WTC11 (cell line): ENCODE data around the gene BEND6. TPM values are rescaled to one million over a fixed set of nuclear protein-coding genes. Genes with fewer than 3 reads are reported as not detected.

ENCODE experiments used
- ATAC-seq: fragments of 200-7000 bp; cut with Tn5 transposase; 2 replicates; pipeline ENCODE4 v1.10.0; 2021; ENCODE audit warnings: mild to moderate bottlenecking, moderate library complexity
- CTCF ChIA-PET: fragments of 300-600 bp; sonication (Branson Sonifier 250); formaldehyde crosslinking; loops from one replicate; lab custom pipeline; 2021; ENCODE audit warnings: antibody characterized with exemption; lab: Charles Lee
- POLR2A ChIA-PET: fragments of 350-600 bp; sonication (Branson Sonifier 250); formaldehyde crosslinking; loops from one replicate; lab custom pipeline; 2021; ENCODE audit warnings: antibody characterized with exemption; lab: Charles Lee
- DNase-seq: peaks from one replicate; pipeline ENCODE4 v3.0.0; 2021; ENCODE audit warnings: low spot score
- H3K27ac Mint-ChIP-seq: 2 replicates; pipeline ENCODE4 v1.8.0; 2021; ENCODE audit warnings: mixed read lengths
- H3K27me3 Mint-ChIP-seq: 2 replicates; pipeline ENCODE4 v1.8.0; 2021; ENCODE audit warnings: low read depth, mild to moderate bottlenecking, moderate library complexity, mixed read lengths
- H3K36me3 Mint-ChIP-seq: 2 replicates; pipeline ENCODE4 v1.8.0; 2021; ENCODE audit warnings: mixed read lengths
- H3K4me1 Mint-ChIP-seq: 2 replicates; pipeline ENCODE4 v1.8.0; 2022; ENCODE audit warnings: mixed read lengths
- H3K4me3 Mint-ChIP-seq: 2 replicates; pipeline ENCODE4 v1.8.0; 2021; ENCODE audit warnings: mild to moderate bottlenecking, moderate library complexity, mixed read lengths
- H3K9me3 Mint-ChIP-seq: 2 replicates; pipeline ENCODE4 v1.8.0; 2021; ENCODE audit warnings: mixed read lengths
- EMX1 ChIP-seq: fragments of 250-450 bp; sonication (Bioruptor Pico); IDR thresholded peaks from 2 replicates; pipeline ENCODE4 v1.8.0; 2021; ENCODE audit warnings: mild to moderate bottlenecking
- ESRRA ChIP-seq: sonication (generic); formaldehyde crosslinking; IDR thresholded peaks from 2 replicates; pipeline ENCODE4 v1.8.1; 2022; ENCODE audit warnings: mild to moderate bottlenecking, missing genetic modification reagents, borderline replicate concordance
- FOXP1 ChIP-seq: sonication (generic); formaldehyde crosslinking; IDR thresholded peaks from 2 replicates; pipeline ENCODE4 v1.8.0; 2022; ENCODE audit warnings: missing genetic modification reagents, mild to moderate bottlenecking, moderate library complexity, borderline replicate concordance
- GRHL2 ChIP-seq: fragments of 250-450 bp; sonication (Bioruptor Pico); IDR thresholded peaks from 2 replicates; pipeline ENCODE4 v1.8.0; 2022; ENCODE audit warnings: mild to moderate bottlenecking, moderate library complexity; ENCODE audit not compliant: insufficient replicate concordance, severe bottlenecking
- JUN ChIP-seq: sonication (generic); formaldehyde crosslinking; IDR thresholded peaks from 2 replicates; pipeline ENCODE4 v1.8.0; 2023; ENCODE audit warnings: mild to moderate bottlenecking, missing genetic modification reagents
- KAT7 ChIP-seq: sonication (generic); formaldehyde crosslinking; IDR thresholded peaks from 2 replicates; pipeline ENCODE4 v1.8.1; 2023; ENCODE audit warnings: missing genetic modification reagents, mild to moderate bottlenecking, borderline replicate concordance
- RELA ChIP-seq: sonication (generic); formaldehyde crosslinking; IDR thresholded peaks from 2 replicates; pipeline ENCODE4 v1.8.1; 2022; ENCODE audit warnings: missing genetic modification reagents, mild to moderate bottlenecking, borderline replicate concordance
- SMAD3 ChIP-seq: sonication (generic); formaldehyde crosslinking; IDR thresholded peaks from 2 replicates; pipeline ENCODE4 v1.8.0; 2022; ENCODE audit warnings: missing genetic modification reagents, mild to moderate bottlenecking, borderline replicate concordance
- ZNF121 ChIP-seq: sonication (generic); formaldehyde crosslinking; IDR thresholded peaks from 2 replicates; pipeline ENCODE4 v1.8.0; 2023; ENCODE audit warnings: missing genetic modification reagents
- ZNF263 ChIP-seq: sonication (generic); formaldehyde crosslinking; IDR thresholded peaks from 2 replicates; pipeline ENCODE4 v1.8.1; 2022; ENCODE audit warnings: low read depth, mild to moderate bottlenecking, moderate library complexity, missing genetic modification reagents
- ZNF317 ChIP-seq: sonication (generic); formaldehyde crosslinking; IDR thresholded peaks from 2 replicates; pipeline ENCODE4 v1.8.1; 2023; ENCODE audit warnings: low read depth, mild to moderate bottlenecking, moderate library complexity, missing genetic modification reagents, borderline replicate concordance
- ZNF671 ChIP-seq: fragments of 250-450 bp; sonication (Bioruptor Pico); IDR thresholded peaks from 2 replicates; pipeline ENCODE4 v1.8.0; 2021; ENCODE audit warnings: mild to moderate bottlenecking
- total RNA-seq: library from RNA; stranded (reverse); gene quantifications from 3 replicates; pipeline ENCODE4 v1.2.3, GENCODE V29; 2021
- TF ChIP-seq, protein P1 (sequence below): sonication (generic); formaldehyde crosslinking; conservative IDR thresholded peaks from 2 replicates; pipeline ENCODE4 v1.8.1; 2022; ENCODE audit warnings: mild to moderate bottlenecking, missing genetic modification reagents
- TF ChIP-seq, protein P2 (sequence below): fragments of 250-450 bp; sonication (Bioruptor Pico); conservative IDR thresholded peaks from 2 replicates; pipeline ENCODE4 v1.9.0; 2021; ENCODE audit warnings: mild to moderate bottlenecking
- TF ChIP-seq, protein P3 (sequence below): sonication (generic); formaldehyde crosslinking; IDR thresholded peaks from 2 replicates; pipeline ENCODE4 v1.8.0; 2023; ENCODE audit warnings: missing genetic modification reagents
- TF ChIP-seq, protein P4 (sequence below): sonication (generic); formaldehyde crosslinking; IDR thresholded peaks from 2 replicates; pipeline ENCODE4 v1.8.1; 2022; ENCODE audit warnings: missing genetic modification reagents, borderline replicate concordance
- TF ChIP-seq, protein P5 (sequence below): fragments of 250-450 bp; sonication (Bioruptor Pico); IDR thresholded peaks from 2 replicates; pipeline ENCODE4 v1.9.0; 2021; ENCODE audit warnings: mild to moderate bottlenecking
- TF ChIP-seq, protein P6 (sequence below): sonication (generic); formaldehyde crosslinking; IDR thresholded peaks from 2 replicates; pipeline ENCODE4 v1.8.0; 2022; ENCODE audit warnings: mild to moderate bottlenecking, missing genetic modification reagents
- TF ChIP-seq, protein P7 (sequence below): sonication (generic); formaldehyde crosslinking; IDR thresholded peaks from 2 replicates; pipeline ENCODE4 v1.8.0; 2022; ENCODE audit warnings: mild to moderate bottlenecking, missing genetic modification reagents

Gene BEND6
- total RNA-seq, 1 experiment from 2014 or later = 1.5 TPM

DNA sequence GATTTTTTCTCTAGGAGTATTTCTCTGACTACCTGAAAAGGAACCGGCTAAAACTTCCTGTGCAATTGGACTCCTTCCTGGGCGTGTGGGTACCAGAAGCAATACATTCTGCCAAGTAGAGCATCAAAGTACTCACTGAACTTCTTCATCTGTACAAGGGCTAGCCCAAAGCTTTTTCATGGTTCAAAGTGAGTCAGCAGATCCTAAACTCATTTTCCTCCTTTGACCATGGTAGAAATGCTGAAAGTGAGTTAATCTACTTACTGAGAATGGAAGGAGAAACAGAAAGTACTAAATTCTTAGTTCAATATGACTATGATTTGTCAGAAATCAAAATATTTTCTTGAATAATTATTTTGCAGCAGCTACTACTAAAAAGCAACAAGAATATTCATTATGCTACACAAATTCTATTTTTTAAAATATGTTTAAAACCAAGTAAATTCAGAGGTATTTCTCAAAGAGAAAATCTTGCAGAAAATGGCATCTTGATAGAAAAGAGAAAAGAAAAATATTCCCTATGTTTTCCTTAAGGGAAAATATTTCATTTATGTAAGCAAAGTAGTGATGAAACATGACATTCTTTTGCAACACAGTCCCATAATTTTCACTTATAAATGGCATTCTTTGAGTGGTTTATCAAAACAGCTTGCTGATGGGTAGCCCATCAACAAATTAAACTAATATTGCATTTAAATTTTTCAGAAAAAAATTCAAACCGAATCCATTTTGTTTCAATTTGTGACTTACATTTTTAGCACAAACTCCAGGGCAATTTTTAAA is 3.7 kb upstream of the BEND6 start (continued):
- TF ChIP-seq, protein P1, sequence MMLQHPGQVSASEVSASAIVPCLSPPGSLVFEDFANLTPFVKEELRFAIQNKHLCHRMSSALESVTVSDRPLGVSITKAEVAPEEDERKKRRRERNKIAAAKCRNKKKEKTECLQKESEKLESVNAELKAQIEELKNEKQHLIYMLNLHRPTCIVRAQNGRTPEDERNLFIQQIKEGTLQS (CRISPR knock-in tag) = no peak
- no peak for TF ChIP-seq RELA
- TF ChIP-seq FOXP1 (CRISPR knock-in tag) = no peak

DNA sequence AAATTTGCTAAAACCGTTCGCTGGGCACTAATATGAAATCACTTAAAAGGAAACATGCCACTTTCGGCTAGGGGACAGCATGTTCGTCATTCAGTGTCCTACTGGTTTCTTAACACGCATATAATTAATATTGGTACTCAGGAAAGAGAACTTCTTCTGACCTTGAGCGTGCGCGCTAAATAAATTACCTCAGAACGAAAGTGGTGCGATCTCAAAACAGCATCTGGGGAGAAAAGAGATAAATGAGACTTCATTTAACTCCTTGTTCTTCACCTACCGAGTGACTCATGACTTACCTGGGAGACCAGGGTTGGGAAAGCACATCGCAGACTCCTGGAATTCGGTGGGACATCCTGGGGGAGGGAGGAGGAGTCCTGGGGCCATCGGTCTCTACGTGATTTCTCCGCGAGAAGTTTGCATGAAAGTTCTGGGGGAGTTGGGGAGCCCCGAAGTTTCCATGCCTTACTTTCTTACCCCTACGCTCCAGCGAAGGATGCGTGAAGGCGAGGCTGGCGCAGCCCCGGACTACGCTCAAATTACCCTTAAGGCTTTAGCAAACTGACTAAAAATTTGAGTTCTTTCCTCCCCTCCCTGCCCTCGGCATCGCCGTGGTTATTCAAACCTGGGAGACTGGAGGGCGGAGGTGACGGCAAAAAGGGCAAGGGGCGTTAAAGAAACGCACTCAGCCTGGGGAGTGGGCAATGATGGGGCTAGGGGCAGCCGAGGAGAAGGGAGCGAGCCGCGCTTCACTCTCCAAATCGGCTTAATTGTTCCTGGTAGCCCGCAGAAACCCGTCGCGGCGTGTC is 1.1 kb upstream of the BEND6 start:
- ChIA-PET POLR2A (no interaction called here), CTCF (interaction anchor here (1.7 kb wide), 1 partner anchor 41 kb away, joined by 16 read pairs; no protein-coding TSS in a partner anchor)
- H3K27ac Mint-ChIP-seq = peak overlapping the region; percentile 86
- no peaks in the 10 kb centered on the region; the same call in 1 of the 2 replicates for H3K36me3 Mint-ChIP-seq
- ATAC-seq (peak; percentile 1; the same call in 1 of the 2 replicates), DNase-seq (no peak)
- H3K4me3 Mint-ChIP-seq = peak overlapping the region; percentile 98
- H3K4me1 Mint-ChIP-seq = peaks cover 20% of the 10 kb centered on the region
- peaks cover 27% of the 10 kb centered on the region for H3K27me3 Mint-ChIP-seq
- no peak for TF ChIP-seq ZNF671 (CRISPR knock-in tag)
- TF ChIP-seq ESRRA (CRISPR knock-in tag) = no peak
- TF ChIP-seq GRHL2 = no peak
- no peak for TF ChIP-seq JUN (CRISPR knock-in tag)
- TF ChIP-seq, protein P2, sequence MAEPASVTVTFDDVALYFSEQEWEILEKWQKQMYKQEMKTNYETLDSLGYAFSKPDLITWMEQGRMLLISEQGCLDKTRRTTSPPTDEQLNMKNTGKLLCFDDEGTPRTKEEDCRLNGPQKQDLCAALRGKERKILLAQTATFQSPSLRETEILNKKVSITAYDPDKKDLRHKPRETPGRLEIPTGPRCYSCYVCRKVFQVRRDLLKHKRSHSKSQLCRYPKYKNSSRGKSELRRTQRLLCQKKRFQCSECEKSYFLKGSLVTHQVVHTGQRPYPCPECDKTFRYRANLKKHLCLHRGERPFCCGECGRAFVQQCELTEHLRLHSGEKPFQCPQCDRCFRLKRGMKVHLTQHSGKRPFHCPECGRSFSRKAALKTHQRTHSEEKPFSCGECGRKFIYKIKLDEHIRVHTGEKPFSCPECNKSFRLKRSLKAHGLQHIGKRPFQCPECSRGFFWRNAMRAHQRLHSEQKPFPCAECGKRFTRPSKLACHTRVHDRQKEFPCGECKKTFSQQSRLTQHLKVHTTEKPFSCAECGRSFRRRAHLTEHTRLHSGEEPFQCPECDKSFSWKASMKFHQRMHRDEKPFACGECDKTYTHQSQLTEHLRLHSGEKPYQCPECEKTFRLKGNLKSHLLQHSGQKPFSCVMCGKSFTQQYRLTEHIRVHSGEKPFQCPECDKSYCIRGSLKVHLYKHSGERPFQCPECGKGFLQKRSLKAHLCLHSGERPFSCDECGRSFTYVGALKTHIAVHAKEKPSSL (CRISPR knock-in tag) = no peak
- TF ChIP-seq EMX1 (CRISPR knock-in tag) = no peak
- no peak for TF ChIP-seq KAT7 (CRISPR knock-in tag)
- no peak for TF ChIP-seq ZNF317 (CRISPR knock-in tag)
- TF ChIP-seq, protein P3, sequence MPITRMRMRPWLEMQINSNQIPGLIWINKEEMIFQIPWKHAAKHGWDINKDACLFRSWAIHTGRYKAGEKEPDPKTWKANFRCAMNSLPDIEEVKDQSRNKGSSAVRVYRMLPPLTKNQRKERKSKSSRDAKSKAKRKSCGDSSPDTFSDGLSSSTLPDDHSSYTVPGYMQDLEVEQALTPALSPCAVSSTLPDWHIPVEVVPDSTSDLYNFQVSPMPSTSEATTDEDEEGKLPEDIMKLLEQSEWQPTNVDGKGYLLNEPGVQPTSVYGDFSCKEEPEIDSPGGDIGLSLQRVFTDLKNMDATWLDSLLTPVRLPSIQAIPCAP = no peak
- TF ChIP-seq, protein P4, sequence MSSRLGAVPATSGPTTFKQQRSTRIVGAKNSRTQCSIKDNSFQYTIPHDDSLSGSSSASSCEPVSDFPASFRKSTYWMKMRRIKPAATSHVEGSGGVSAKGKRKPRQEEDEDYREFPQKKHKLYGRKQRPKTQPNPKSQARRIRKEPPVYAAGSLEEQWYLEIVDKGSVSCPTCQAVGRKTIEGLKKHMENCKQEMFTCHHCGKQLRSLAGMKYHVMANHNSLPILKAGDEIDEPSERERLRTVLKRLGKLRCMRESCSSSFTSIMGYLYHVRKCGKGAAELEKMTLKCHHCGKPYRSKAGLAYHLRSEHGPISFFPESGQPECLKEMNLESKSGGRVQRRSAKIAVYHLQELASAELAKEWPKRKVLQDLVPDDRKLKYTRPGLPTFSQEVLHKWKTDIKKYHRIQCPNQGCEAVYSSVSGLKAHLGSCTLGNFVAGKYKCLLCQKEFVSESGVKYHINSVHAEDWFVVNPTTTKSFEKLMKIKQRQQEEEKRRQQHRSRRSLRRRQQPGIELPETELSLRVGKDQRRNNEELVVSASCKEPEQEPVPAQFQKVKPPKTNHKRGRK = no peak
- TF ChIP-seq ZNF121 (CRISPR knock-in tag) = no peak
- no peak for TF ChIP-seq ZNF263
- TF ChIP-seq, protein P5, sequence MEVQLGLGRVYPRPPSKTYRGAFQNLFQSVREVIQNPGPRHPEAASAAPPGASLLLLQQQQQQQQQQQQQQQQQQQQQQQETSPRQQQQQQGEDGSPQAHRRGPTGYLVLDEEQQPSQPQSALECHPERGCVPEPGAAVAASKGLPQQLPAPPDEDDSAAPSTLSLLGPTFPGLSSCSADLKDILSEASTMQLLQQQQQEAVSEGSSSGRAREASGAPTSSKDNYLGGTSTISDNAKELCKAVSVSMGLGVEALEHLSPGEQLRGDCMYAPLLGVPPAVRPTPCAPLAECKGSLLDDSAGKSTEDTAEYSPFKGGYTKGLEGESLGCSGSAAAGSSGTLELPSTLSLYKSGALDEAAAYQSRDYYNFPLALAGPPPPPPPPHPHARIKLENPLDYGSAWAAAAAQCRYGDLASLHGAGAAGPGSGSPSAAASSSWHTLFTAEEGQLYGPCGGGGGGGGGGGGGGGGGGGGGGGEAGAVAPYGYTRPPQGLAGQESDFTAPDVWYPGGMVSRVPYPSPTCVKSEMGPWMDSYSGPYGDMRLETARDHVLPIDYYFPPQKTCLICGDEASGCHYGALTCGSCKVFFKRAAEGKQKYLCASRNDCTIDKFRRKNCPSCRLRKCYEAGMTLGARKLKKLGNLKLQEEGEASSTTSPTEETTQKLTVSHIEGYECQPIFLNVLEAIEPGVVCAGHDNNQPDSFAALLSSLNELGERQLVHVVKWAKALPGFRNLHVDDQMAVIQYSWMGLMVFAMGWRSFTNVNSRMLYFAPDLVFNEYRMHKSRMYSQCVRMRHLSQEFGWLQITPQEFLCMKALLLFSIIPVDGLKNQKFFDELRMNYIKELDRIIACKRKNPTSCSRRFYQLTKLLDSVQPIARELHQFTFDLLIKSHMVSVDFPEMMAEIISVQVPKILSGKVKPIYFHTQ (CRISPR knock-in tag) = no peak
- TF ChIP-seq, protein P6, sequence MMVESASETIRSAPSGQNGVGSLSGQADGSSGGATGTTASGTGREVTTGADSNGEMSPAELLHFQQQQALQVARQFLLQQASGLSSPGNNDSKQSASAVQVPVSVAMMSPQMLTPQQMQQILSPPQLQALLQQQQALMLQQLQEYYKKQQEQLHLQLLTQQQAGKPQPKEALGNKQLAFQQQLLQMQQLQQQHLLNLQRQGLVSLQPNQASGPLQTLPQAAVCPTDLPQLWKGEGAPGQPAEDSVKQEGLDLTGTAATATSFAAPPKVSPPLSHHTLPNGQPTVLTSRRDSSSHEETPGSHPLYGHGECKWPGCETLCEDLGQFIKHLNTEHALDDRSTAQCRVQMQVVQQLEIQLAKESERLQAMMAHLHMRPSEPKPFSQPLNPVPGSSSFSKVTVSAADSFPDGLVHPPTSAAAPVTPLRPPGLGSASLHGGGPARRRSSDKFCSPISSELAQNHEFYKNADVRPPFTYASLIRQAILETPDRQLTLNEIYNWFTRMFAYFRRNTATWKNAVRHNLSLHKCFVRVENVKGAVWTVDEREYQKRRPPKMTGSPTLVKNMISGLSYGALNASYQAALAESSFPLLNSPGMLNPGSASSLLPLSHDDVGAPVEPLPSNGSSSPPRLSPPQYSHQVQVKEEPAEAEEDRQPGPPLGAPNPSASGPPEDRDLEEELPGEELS (CRISPR knock-in tag) = no peak
- TF ChIP-seq SMAD3 (CRISPR knock-in tag) = no peak
- TF ChIP-seq, protein P7, sequence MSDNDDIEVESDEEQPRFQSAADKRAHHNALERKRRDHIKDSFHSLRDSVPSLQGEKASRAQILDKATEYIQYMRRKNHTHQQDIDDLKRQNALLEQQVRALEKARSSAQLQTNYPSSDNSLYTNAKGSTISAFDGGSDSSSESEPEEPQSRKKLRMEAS (CRISPR knock-in tag) = no peak
- no peaks in the 10 kb centered on the region for H3K9me3 Mint-ChIP-seq
